GM12878 (cell line): ENCODE results near the gene TOX4. TPM values are rescaled to one million over a fixed set of nuclear protein-coding genes. Genes with fewer than 3 reads are reported as not detected.

ENCODE experiments used
- CBX3 ChIP-seq: fragments of 200-600 bp; sonication (generic); IDR thresholded peaks from 2 replicates; pipeline ENCODE4 v1.6.1; 2016; ENCODE audit warnings: low read depth, borderline replicate concordance
- CREM ChIP-seq: IDR thresholded peaks from 2 replicates; pipeline ENCODE4 v1.6.1; 2014; ENCODE audit warnings: antibody characterized with exemption, low read depth
- DPF2 ChIP-seq: fragments of 450-650 bp; IDR thresholded peaks from 2 replicates; pipeline ENCODE4 v1.6.1; 2017; ENCODE audit warnings: mild to moderate bottlenecking
- JUNB ChIP-seq: IDR thresholded peaks from 2 replicates; pipeline ENCODE4 v1.6.1; 2016; ENCODE audit warnings: antibody characterized with exemption, mild to moderate bottlenecking
- MYC ChIP-seq: IDR thresholded peaks from 2 replicates; pipeline ENCODE4 v1.6.1; 2011; ENCODE audit warnings: mild to moderate bottlenecking, low read length, moderate library complexity, inconsistent platforms; ENCODE audit not compliant: insufficient read depth, insufficient replicate concordance, insufficient read length, severe bottlenecking
- NFYB ChIP-seq: IDR thresholded peaks from 2 replicates; pipeline ENCODE4 v1.6.1; 2011; ENCODE audit warnings: low read depth, mild to moderate bottlenecking, low read length, improper control_type of control experiment, moderate library complexity; ENCODE audit not compliant: insufficient read depth
- NR2C1 ChIP-seq: fragments of 450-650 bp; IDR thresholded peaks from 2 replicates; pipeline ENCODE4 v1.6.1; 2017; ENCODE audit warnings: antibody characterized with exemption, mild to moderate bottlenecking, moderate library complexity
- RAD21 ChIP-seq: IDR thresholded peaks from 2 replicates; pipeline ENCODE4 v1.6.1; 2011; ENCODE audit warnings: mild to moderate bottlenecking, low read depth, low read length, moderate library complexity; ENCODE audit not compliant: insufficient read depth
- RELA ChIP-seq: fragments of 450-650 bp; IDR thresholded peaks from 2 replicates; pipeline ENCODE4 v1.8.0; 2014; ENCODE audit warnings: borderline replicate concordance; ENCODE audit not compliant: partially characterized antibody
- SPI1 ChIP-seq: IDR thresholded peaks from 2 replicates; pipeline ENCODE4 v1.6.1; 2011; ENCODE audit warnings: low read depth, mild to moderate bottlenecking, low read length, moderate library complexity, borderline replicate concordance; ENCODE audit not compliant: insufficient read depth
- YY1 ChIP-seq: IDR thresholded peaks from 2 replicates; pipeline ENCODE4 v1.6.1; 2011; ENCODE audit warnings: low read depth, mild to moderate bottlenecking, low read length
- polyA plus RNA-seq, 11 experiments: library from polyadenylated mRNA; depleted of rRNA in 4 of 11; unstranded in 6 of 11; stranded (reverse) in 5 of 11; fragments of >200 nt; fragmentation: Nextera tagmentation in 4 of 11; fragmentation: Illumina TruSeq in 1 of 11; extraction: Ambion mirVana in 4 of 11; extraction: Trizol in 1 of 11; gene quantifications; 1 replicate in 1 of 11; 2 replicates in 10 of 11; pipeline versions ENCODE4 v1.2.1 to v1.2.3, GENCODE V29; 2011 to 2016; ENCODE audit warnings: inconsistent platforms in 2 of 11, missing spikeins in 2 of 11, low read depth in 1 of 11
- total RNA-seq, 4 experiments: library from RNA; depleted of rRNA in 3 of 4; stranded (reverse); fragments of >200 nt in 3 of 4; fragmentation: Illumina TruSeq in 1 of 4; extraction: Trizol in 1 of 4; gene quantifications; 2 replicates each; pipeline versions ENCODE4 v1.2.1 to v1.2.3, GENCODE V29; 2013 to 2021
- TF ChIP-seq, protein P1 (sequence below): fragments of 150-350 bp; IDR thresholded peaks from 2 replicates; pipeline ENCODE4 v1.6.1; 2014; ENCODE audit warnings: mild to moderate bottlenecking, low read depth, low read length
- TF ChIP-seq, protein P2 (sequence below): IDR thresholded peaks from 2 replicates; pipeline ENCODE4 v1.6.1; 2012; ENCODE audit warnings: mild to moderate bottlenecking, low read depth, low read length
- TF ChIP-seq, protein P3 (sequence below): IDR thresholded peaks from 2 replicates; pipeline ENCODE4 v1.6.1; 2012; ENCODE audit warnings: low read depth, low read length, improper control_type of control experiment
- TF ChIP-seq, protein P4 (sequence below): fragments of 450-650 bp; IDR thresholded peaks from 2 replicates; pipeline ENCODE4 v1.6.1; 2017; ENCODE audit warnings: mild to moderate bottlenecking, low read depth, inconsistent platforms; ENCODE audit not compliant: poor library complexity, severe bottlenecking
- TF ChIP-seq, protein P5 (sequence below): fragments of 450-650 bp; formaldehyde crosslinking; IDR thresholded peaks from 2 replicates; pipeline ENCODE4 v1.5.0; 2022; ENCODE audit warnings: mild to moderate bottlenecking, missing genetic modification characterization

Gene TOX4
- total and polyA plus RNA-seq, 10 of the 15 experiments (the other 5 are each of a cell fraction or from before 2014, with no cell fraction given), result 18.4 to 113 (median 55.2) TPM

DNA sequence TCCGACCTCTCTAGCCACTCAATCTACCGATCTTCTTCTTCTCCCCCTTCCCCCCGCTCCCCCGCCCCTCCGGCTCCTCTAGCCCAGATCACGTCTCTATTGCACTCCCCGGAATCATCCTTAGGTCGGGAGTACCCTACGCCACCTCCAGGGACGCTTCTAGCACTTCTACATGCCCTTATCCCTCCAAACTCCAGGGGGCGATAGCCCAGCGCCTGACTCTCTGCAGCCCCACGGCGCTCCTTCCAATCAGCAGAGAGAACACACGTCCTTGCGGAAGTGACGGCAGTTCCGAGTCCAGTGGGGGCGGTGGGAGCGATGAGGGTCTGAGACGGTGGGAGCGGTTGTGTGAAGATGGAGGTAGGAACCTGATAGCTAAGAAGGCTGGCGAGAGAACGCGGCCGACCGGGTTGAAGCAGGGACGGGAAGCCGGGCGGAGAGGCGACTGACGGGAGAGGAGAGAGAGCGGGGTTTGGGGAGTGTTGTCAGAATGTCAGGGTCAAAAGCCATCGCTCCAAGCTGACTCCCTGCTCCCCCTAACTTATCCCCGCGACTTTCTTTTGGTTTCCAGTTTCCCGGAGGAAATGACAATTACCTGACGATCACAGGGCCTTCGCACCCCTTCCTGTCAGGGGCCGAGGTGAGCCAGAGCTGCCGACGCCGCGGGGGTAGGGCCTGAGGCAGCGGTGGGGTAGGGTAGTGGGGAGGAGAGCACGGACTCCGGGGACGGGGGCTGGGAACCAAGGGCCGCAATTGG lies at the start of gene TOX4, which contains the start of gene RAB2B (continued):
- TF ChIP-seq, protein P1, sequence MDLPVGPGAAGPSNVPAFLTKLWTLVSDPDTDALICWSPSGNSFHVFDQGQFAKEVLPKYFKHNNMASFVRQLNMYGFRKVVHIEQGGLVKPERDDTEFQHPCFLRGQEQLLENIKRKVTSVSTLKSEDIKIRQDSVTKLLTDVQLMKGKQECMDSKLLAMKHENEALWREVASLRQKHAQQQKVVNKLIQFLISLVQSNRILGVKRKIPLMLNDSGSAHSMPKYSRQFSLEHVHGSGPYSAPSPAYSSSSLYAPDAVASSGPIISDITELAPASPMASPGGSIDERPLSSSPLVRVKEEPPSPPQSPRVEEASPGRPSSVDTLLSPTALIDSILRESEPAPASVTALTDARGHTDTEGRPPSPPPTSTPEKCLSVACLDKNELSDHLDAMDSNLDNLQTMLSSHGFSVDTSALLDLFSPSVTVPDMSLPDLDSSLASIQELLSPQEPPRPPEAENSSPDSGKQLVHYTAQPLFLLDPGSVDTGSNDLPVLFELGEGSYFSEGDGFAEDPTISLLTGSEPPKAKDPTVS, result no peak
- TF ChIP-seq SPI1, result peak; percentile 65; the same call in 1 of the 2 replicates
- no peak for TF ChIP-seq MYC
- TF ChIP-seq, protein P2, sequence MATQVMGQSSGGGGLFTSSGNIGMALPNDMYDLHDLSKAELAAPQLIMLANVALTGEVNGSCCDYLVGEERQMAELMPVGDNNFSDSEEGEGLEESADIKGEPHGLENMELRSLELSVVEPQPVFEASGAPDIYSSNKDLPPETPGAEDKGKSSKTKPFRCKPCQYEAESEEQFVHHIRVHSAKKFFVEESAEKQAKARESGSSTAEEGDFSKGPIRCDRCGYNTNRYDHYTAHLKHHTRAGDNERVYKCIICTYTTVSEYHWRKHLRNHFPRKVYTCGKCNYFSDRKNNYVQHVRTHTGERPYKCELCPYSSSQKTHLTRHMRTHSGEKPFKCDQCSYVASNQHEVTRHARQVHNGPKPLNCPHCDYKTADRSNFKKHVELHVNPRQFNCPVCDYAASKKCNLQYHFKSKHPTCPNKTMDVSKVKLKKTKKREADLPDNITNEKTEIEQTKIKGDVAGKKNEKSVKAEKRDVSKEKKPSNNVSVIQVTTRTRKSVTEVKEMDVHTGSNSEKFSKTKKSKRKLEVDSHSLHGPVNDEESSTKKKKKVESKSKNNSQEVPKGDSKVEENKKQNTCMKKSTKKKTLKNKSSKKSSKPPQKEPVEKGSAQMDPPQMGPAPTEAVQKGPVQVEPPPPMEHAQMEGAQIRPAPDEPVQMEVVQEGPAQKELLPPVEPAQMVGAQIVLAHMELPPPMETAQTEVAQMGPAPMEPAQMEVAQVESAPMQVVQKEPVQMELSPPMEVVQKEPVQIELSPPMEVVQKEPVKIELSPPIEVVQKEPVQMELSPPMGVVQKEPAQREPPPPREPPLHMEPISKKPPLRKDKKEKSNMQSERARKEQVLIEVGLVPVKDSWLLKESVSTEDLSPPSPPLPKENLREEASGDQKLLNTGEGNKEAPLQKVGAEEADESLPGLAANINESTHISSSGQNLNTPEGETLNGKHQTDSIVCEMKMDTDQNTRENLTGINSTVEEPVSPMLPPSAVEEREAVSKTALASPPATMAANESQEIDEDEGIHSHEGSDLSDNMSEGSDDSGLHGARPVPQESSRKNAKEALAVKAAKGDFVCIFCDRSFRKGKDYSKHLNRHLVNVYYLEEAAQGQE, result no peak
- TF ChIP-seq JUNB, result no peak
- no peak for TF ChIP-seq CBX3
- TF ChIP-seq NFYB, result peak; percentile 88
- peak; percentile 74 for TF ChIP-seq YY1
- peak; percentile 40; the same call in 1 of the 2 replicates for TF ChIP-seq RAD21
- peak; percentile 50 for TF ChIP-seq RELA
- TF ChIP-seq, protein P3, sequence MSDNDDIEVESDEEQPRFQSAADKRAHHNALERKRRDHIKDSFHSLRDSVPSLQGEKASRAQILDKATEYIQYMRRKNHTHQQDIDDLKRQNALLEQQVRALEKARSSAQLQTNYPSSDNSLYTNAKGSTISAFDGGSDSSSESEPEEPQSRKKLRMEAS, result peak; percentile 24; the same call in 1 of the 2 replicates
- peak; percentile 96 for TF ChIP-seq CREM
- TF ChIP-seq NR2C1, result peak; percentile 72
- TF ChIP-seq, protein P4, sequence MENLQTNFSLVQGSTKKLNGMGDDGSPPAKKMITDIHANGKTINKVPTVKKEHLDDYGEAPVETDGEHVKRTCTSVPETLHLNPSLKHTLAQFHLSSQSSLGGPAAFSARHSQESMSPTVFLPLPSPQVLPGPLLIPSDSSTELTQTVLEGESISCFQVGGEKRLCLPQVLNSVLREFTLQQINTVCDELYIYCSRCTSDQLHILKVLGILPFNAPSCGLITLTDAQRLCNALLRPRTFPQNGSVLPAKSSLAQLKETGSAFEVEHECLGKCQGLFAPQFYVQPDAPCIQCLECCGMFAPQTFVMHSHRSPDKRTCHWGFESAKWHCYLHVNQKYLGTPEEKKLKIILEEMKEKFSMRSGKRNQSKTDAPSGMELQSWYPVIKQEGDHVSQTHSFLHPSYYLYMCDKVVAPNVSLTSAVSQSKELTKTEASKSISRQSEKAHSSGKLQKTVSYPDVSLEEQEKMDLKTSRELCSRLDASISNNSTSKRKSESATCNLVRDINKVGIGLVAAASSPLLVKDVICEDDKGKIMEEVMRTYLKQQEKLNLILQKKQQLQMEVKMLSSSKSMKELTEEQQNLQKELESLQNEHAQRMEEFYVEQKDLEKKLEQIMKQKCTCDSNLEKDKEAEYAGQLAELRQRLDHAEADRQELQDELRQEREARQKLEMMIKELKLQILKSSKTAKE, result peak; percentile 50
- TF ChIP-seq DPF2, result peak; percentile 40; the same call in 1 of the 2 replicates
- TF ChIP-seq, protein P5, sequence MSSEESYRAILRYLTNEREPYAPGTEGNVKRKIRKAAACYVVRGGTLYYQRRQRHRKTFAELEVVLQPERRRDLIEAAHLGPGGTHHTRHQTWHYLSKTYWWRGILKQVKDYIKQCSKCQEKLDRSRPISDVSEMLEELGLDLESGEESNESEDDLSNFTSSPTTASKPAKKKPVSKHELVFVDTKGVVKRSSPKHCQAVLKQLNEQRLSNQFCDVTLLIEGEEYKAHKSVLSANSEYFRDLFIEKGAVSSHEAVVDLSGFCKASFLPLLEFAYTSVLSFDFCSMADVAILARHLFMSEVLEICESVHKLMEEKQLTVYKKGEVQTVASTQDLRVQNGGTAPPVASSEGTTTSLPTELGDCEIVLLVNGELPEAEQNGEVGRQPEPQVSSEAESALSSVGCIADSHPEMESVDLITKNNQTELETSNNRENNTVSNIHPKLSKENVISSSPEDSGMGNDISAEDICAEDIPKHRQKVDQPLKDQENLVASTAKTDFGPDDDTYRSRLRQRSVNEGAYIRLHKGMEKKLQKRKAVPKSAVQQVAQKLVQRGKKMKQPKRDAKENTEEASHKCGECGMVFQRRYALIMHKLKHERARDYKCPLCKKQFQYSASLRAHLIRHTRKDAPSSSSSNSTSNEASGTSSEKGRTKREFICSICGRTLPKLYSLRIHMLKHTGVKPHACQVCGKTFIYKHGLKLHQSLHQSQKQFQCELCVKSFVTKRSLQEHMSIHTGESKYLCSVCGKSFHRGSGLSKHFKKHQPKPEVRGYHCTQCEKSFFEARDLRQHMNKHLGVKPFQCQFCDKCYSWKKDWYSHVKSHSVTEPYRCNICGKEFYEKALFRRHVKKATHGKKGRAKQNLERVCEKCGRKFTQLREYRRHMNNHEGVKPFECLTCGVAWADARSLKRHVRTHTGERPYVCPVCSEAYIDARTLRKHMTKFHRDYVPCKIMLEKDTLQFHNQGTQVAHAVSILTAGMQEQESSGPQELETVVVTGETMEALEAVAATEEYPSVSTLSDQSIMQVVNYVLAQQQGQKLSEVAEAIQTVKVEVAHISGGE (CRISPR knock-in tag), result no peak
